Neuronal stem cell (in vitro differentiated cells): ENCODE data around the gene LLGL2.
"Not testable (repeated sequence)": the region's sequence is repeated elsewhere in the genome, so short reads cannot be mapped to it uniquely, and the experiment has no call there.

ENCODE experiments used
- DNase-seq: peaks from one replicate; pipeline ENCODE4 v3.0.0-alpha.2; 2013; ENCODE audit warnings: low spot score
- H2AFZ ChIP-seq: one replicate; pipeline ENCODE4 v1.6.1; 2013; ENCODE audit warnings: mild to moderate bottlenecking, low read length, inconsistent platforms
- H2AK5ac ChIP-seq: 2 replicates; pipeline ENCODE4 v1.6.1; 2013; ENCODE audit warnings: low read depth, mild to moderate bottlenecking, inconsistent platforms, low read length, moderate library complexity, mixed read lengths
- H2BK120ac ChIP-seq: 2 replicates; pipeline ENCODE4 v1.6.1; 2013; ENCODE audit warnings: low read depth, mild to moderate bottlenecking, inconsistent platforms, low read length, moderate library complexity, mixed read lengths
- H2BK12ac ChIP-seq: one replicate; pipeline ENCODE4 v1.6.1; 2013; ENCODE audit warnings: low read length, inconsistent platforms
- H2BK15ac ChIP-seq: 2 replicates; pipeline ENCODE4 v1.6.1; 2013; ENCODE audit warnings: mild to moderate bottlenecking, low read length, inconsistent platforms, mixed read lengths
- H2BK5ac ChIP-seq: one replicate; pipeline ENCODE4 v1.6.1; 2013; ENCODE audit warnings: inconsistent platforms, mild to moderate bottlenecking, low read length, moderate library complexity
- H3K14ac ChIP-seq: one replicate; pipeline ENCODE4 v1.6.1; 2013; ENCODE audit warnings: low read length, inconsistent platforms
- H3K18ac ChIP-seq: 2 replicates; pipeline ENCODE4 v1.6.1; 2013; ENCODE audit warnings: low read length, inconsistent platforms
- H3K23ac ChIP-seq: 2 replicates; pipeline ENCODE4 v1.6.1; 2013; ENCODE audit warnings: low read depth, mild to moderate bottlenecking, mixed read lengths, low read length, inconsistent platforms; ENCODE audit not compliant: poor library complexity
- H3K27ac ChIP-seq: replicated peaks from 3 replicates; pipeline ENCODE4 v1.5.1; 2013; ENCODE audit warnings: low read length, inconsistent platforms
- H3K27me3 ChIP-seq, 3 experiments: 2 replicates each; pipeline ENCODE4 v1.6.1; 2013; ENCODE audit warnings: low read length in 3 of 3, mild to moderate bottlenecking in 2 of 3, inconsistent platforms in 1 of 3, low read depth in 1 of 3, mixed read lengths in 1 of 3, moderate library complexity in 1 of 3; ENCODE audit not compliant: control insufficient read depth in 3 of 3, insufficient read depth in 3 of 3
- H3K36me3 ChIP-seq, 2 donors: replicated peaks in 1 of 2; 2 replicates each; pipeline ENCODE4 v1.6.1; 2013; ENCODE audit warnings: low read length in 2 of 2; ENCODE audit not compliant: control insufficient read depth in 2 of 2, insufficient read depth in 2 of 2
- H3K4ac ChIP-seq: 2 replicates; pipeline ENCODE4 v1.6.1; 2013; ENCODE audit warnings: inconsistent platforms, mild to moderate bottlenecking, low read length, moderate library complexity
- H3K4me1 ChIP-seq, 2 donors: 1 replicate in 1 of 2; 2 replicates in 1 of 2; pipeline ENCODE4 v1.6.1; 2013; ENCODE audit warnings: low read length in 2 of 2, low read depth in 1 of 2; ENCODE audit not compliant: control insufficient read depth in 2 of 2, insufficient read depth in 1 of 2
- H3K4me2 ChIP-seq: one replicate; pipeline ENCODE4 v1.6.1; 2013; ENCODE audit warnings: mild to moderate bottlenecking, low read length, inconsistent platforms; ENCODE audit not compliant: insufficient read depth, poor library complexity, severe bottlenecking
- H3K4me3 ChIP-seq, 2 donors: 2 replicates each; pipeline ENCODE4 v1.5.1; 2013; ENCODE audit warnings: low read length in 2 of 2, mild to moderate bottlenecking in 2 of 2, inconsistent platforms in 1 of 2, moderate library complexity in 1 of 2
- H3K79me1 ChIP-seq: one replicate; pipeline ENCODE4 v1.6.1; 2013; ENCODE audit warnings: low read depth, mild to moderate bottlenecking, inconsistent platforms, low read length, moderate library complexity
- H3K9ac ChIP-seq: one replicate; pipeline ENCODE4 v1.6.1; 2013; ENCODE audit warnings: mild to moderate bottlenecking, low read depth, low read length, inconsistent platforms; ENCODE audit not compliant: poor library complexity
- H3K9me3 ChIP-seq, 2 donors: replicated peaks in 1 of 2; 2 replicates each; pipeline versions ENCODE3 to v1.6.1; 2013; ENCODE audit warnings: low read length in 2 of 2, mild to moderate bottlenecking in 2 of 2, inconsistent platforms in 1 of 2, low read depth in 1 of 2, mixed read lengths in 1 of 2, moderate library complexity in 1 of 2; ENCODE audit not compliant: control insufficient read depth in 2 of 2, insufficient read depth in 1 of 2
- H4K8ac ChIP-seq: one replicate; pipeline ENCODE4 v1.6.1; 2013; ENCODE audit warnings: low read depth, mild to moderate bottlenecking, inconsistent platforms, low read length, moderate library complexity
- H4K91ac ChIP-seq: one replicate; pipeline ENCODE4 v1.6.1; 2013; ENCODE audit warnings: low read length, low read depth, mild to moderate bottlenecking, inconsistent platforms; ENCODE audit not compliant: poor library complexity
- WGBS, 2 donors: extraction: QIAGEN DNeasy Blood & Tissue Kit; methylation state at CpG; one replicate each; pipeline ENCODE4 v1.1.7; 2013; ENCODE audit warnings: missing lambda C conversion rate in 2 of 2, mixed read lengths in 1 of 2; ENCODE audit not compliant: insufficient read length in 2 of 2, insufficient replicate concordance in 1 of 2; ENCODE audit errors: extremely low coverage in 2 of 2; 5-methylcytosine and 5-hydroxymethylcytosine counted together

The LLGL2 gene

DNA sequence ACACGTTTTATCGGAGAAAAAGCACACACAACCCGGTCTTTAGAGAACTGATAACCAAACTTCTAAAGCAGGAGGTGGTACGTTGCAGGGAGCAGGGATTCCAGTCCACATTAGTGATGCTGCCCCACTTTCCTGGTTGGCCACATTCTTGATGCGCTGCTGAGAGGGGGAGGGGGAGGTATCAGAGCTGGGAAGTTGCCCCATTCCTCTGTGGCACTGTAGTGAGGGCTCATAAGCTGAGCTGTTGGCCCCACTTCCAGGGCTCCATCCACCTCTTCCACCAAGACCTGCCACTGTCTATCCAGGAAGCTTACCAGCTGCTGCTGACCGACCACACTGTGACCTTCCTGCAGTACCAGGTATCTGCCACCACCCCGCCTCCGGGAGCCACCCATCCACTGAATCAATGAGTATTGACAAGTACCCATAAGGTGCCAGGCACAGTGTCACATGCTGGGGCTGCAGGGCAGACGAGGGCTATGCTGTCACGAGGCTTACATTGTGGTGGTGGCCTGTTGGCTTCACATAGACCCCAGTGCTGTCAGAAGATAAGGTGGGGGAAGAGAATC, 8.1 kb upstream of the LLGL2 start:
- no peak overlapping the region for H3K27ac ChIP-seq
- no CpG with 5 or more reads among the region's 10 CpGs for WGBS, 2 donors

DNA sequence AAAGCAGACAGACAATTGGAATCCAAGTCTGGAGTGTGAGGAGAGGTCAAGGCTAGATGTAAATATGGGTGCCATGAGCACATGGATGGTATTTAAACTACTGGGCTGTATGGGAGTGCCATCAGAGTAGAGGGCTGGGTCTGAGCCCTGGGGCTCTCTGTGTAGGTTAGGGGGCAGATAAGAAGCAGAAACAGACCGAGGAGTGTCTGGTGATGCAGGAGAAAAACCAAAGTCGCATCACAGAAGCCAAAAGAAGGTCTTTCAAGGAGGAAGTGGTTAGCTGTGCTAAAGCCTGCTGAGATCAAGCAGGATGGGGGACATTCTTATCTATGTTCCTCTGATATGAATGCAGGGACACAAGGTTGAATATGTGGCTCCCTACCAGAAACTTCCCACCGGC, 7.3 kb upstream of the LLGL2 start:
- Histone ChIP-seq H2AK5ac (no peak overlapping the region), H2BK15ac (no peak overlapping the region), H2BK12ac (no peak overlapping the region), H3K27me3 (no peaks in the 10 kb centered on the region), H2BK5ac (no peak overlapping the region), H3K9ac (no peak overlapping the region), H3K4me3 (no peak overlapping the region), H3K4ac (no peak overlapping the region), H3K23ac (no peak overlapping the region), H3K9me3 (no peaks in the 10 kb centered on the region), H3K27ac (no peak overlapping the region), H3K4me2 (no peak overlapping the region), H2BK120ac (no peak overlapping the region), H3K79me1 (peaks cover 22% of the 10 kb centered on the region), H3K18ac (no peak overlapping the region), H4K8ac (no peak overlapping the region), H3K4me1 (peaks cover 10 to 18% of the 10 kb centered on the region in 2 donors), H4K91ac (no peak overlapping the region), H3K14ac (no peak overlapping the region), H2AFZ (no peak overlapping the region), H3K36me3 (peaks cover 28 to 51% of the 10 kb centered on the region in 2 donors)
- no peak for DNase-seq
- no CpG with 5 or more reads among the region's 3 CpGs for WGBS, 2 donors

More for the DNA sequence above, 8.1 kb upstream of the LLGL2 start:
- no peaks in the 10 kb centered on the region for H3K27me3 ChIP-seq
- H3K36me3 ChIP-seq: peaks cover 25 to 53% of the 10 kb centered on the region in 2 donors
- peak overlapping the region; percentile 99 for H2AFZ ChIP-seq
- no peak overlapping the region for H2BK5ac ChIP-seq
- peak overlapping the region; percentile 32 for H3K9ac ChIP-seq
- no peak overlapping the region for H3K14ac ChIP-seq
- no peak overlapping the region for H4K91ac ChIP-seq
- no peak overlapping the region for H3K23ac ChIP-seq
- H3K79me1 ChIP-seq: peaks cover 22% of the 10 kb centered on the region
- no peak for DNase-seq
- H2BK120ac ChIP-seq: no peak overlapping the region
- no peak overlapping the region for H2BK12ac ChIP-seq
- H3K4me1 ChIP-seq: peaks cover 10 to 18% of the 10 kb centered on the region in 2 donors
- H2BK15ac ChIP-seq: no peak overlapping the region
- H3K4ac ChIP-seq: no peak overlapping the region
- no peak overlapping the region for H4K8ac ChIP-seq
- peak overlapping the region; percentile 94 for H3K4me2 ChIP-seq
- H2AK5ac ChIP-seq: no peak overlapping the region
- H3K9me3 ChIP-seq: no peaks in the 10 kb centered on the region
- H3K18ac ChIP-seq: no peak overlapping the region
- peak overlapping the region; percentile 67 to 99 for H3K4me3 ChIP-seq

GRCh38 chr17:75518983-75519537, 6.4 kb upstream of the LLGL2 start:
- Histone ChIP-seq H4K8ac (no peak overlapping the region), H2AK5ac (no peak overlapping the region), H2BK12ac (no peak overlapping the region), H2BK120ac (no peak overlapping the region), H3K9me3 (no peaks in the 10 kb centered on the region), H3K27ac (no peak overlapping the region), H4K91ac (no peak overlapping the region), H3K14ac (no peak overlapping the region), H3K18ac (no peak overlapping the region), H3K4me1 (peaks cover 8 to 13% of the 10 kb centered on the region in 2 donors), H3K79me1 (peaks cover 17% of the 10 kb centered on the region), H3K36me3 (peaks cover 33 to 53% of the 10 kb centered on the region in 2 donors), H3K27me3 (no peaks in the 10 kb centered on the region), H2BK15ac (no peak overlapping the region), H3K4me2 (no peak overlapping the region), H2BK5ac (no peak overlapping the region), H2AFZ (no peak overlapping the region), H3K9ac (no peak overlapping the region), H3K4me3 (no peak overlapping the region), H3K23ac (no peak overlapping the region), H3K4ac (no peak overlapping the region)
- WGBS, 2 donors: no CpG with 5 or more reads among the region's 9 CpGs
- no peak for DNase-seq

DNA sequence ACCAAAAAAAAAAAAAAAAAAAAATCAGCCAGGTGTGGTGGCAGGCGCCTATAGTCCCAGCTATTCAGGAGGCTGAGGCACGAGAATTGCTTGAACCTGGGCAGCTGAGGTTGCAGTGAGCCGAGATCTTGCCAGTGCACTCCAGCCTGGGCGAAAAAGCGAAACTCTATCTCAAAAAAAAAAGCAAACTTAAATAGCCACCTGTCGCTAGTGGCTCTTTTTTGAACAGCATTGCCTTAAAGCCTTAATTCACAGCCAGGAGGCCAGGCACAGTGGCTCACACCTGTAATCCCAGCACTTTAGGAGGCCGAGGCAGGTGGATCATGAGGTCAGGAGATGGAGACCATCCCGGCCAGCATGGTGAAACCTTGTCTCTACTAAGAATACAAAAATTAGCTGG, 5.1 kb upstream of the LLGL2 start:
- H2AK5ac ChIP-seq, DNase-seq, H3K4me2 ChIP-seq, H4K8ac ChIP-seq, H3K9me3 ChIP-seq, H2BK15ac ChIP-seq, H3K27ac ChIP-seq, H2AFZ ChIP-seq, H2BK12ac ChIP-seq, H3K4me3 ChIP-seq, H3K4me1 ChIP-seq, H2BK120ac ChIP-seq, H3K4ac ChIP-seq, H2BK5ac ChIP-seq, H3K27me3 ChIP-seq, H3K79me1 ChIP-seq, H3K18ac ChIP-seq, H3K9ac ChIP-seq, H4K91ac ChIP-seq, H3K23ac ChIP-seq, H3K14ac ChIP-seq: not testable (repeated sequence)
- H3K36me3 ChIP-seq: peaks cover 34 to 60% of the 10 kb centered on the region in 2 donors
- no CpG with 5 or more reads among the region's 8 CpGs for WGBS, 2 donors
